AML-193 (cell line): ENCODE data around the gene RNU5D-1.
"Not testable (repeated sequence)": the region's sequence is repeated elsewhere in the genome, so short reads cannot be mapped to it uniquely, and the experiment has no call there.

ENCODE experiments used
- DNase-seq, 2 experiments: peaks; one replicate each; lab custom pipeline; 2025; lab: John Stamatoyannopoulos, UW

RNU5D-1 gene

GRCh38 chr1:44700573-44700972 lies 30.4 kb downstream of the RNU5D-1 start:
- no peak for DNase-seq

- DNase-seq, result not testable (repeated sequence)
These were observed 31.6 kb downstream of the RNU5D-1 start for GRCh38 chr1:44699375-44699774.

- peak; percentile 33 to 37 for DNase-seq
These were observed 32.8 kb downstream of the RNU5D-1 start for GRCh38 chr1:44698138-44698537.

- DNase-seq, result peak; percentile 58 to 65
These were observed 34.1 kb downstream of the RNU5D-1 start for GRCh38 chr1:44696789-44697345.

GRCh38 chr1:44696101-44696500 lies 34.9 kb downstream of the RNU5D-1 start:
- DNase-seq, result no peak

GRCh38 chr1:44695671-44696070 lies 35.3 kb downstream of the RNU5D-1 start:
- DNase-seq, result no peak

GRCh38 chr1:44694863-44695478 lies 36.0 kb downstream of the RNU5D-1 start:
- DNase-seq, result no peak

- DNase-seq, result no peak
These were observed 37.1 kb downstream of the RNU5D-1 start for GRCh38 chr1:44693900-44694299.

- DNase-seq, result peak in 1 of 2 experiments; percentile 10
These were observed 37.8 kb downstream of the RNU5D-1 start for GRCh38 chr1:44693159-44693558.

- no peak for DNase-seq
These were observed 41.6 kb downstream of the RNU5D-1 start for GRCh38 chr1:44689447-44689765.

- DNase-seq, result no peak
These were observed 42.1 kb downstream of the RNU5D-1 start for GRCh38 chr1:44688760-44689446.

GRCh38 chr1:44685881-44686280 lies 45.1 kb downstream of the RNU5D-1 start:
- DNase-seq, result no peak

- DNase-seq, result no peak
These were observed 45.8 kb downstream of the RNU5D-1 start for GRCh38 chr1:44685218-44685617.

- peak; percentile 71 to 79 for DNase-seq
These were observed 46.4 kb downstream of the RNU5D-1 start for GRCh38 chr1:44684525-44684924.

- no peak for DNase-seq
These were observed 48.1 kb downstream of the RNU5D-1 start for GRCh38 chr1:44682883-44683265.

- no peak for DNase-seq
These were observed 48.8 kb downstream of the RNU5D-1 start for GRCh38 chr1:44681905-44682882.
